ENCODE data around the gene APOL5.
"Not testable (repeated sequence)": the region's sequence is repeated elsewhere in the genome, so short reads cannot be mapped to it uniquely, and the experiment has no call there.

APOL5 gene

DNA sequence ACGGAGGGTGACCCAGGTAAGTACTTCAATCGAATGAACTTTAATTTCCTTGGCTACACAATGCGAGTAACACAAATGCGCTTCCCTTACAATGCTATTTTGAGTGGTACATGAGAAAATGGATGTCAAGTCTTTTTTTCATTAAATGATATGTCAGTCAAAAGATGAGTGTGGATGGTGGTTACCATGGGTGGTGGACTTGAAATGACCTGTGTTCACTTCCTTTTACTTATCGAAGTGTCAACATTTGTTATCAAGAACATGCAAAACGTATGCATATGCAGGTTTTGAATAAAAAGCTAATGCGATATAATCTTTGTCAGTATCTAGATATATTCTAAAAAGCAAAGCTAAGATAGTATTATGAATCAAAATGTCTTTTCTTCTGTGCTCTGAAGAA, 8.8 kb upstream of the APOL5 start:
- DNase-seq (ENCODE audit: extremely low read depth in 1 of 2, low read depth in 1 of 2) = no peak

GRCh38 chr22:35711336-35711735, 6.3 kb upstream of the APOL5 start:
- no peak for DNase-seq (ENCODE audit: extremely low read depth in 1 of 2, low read depth in 1 of 2)

DNA sequence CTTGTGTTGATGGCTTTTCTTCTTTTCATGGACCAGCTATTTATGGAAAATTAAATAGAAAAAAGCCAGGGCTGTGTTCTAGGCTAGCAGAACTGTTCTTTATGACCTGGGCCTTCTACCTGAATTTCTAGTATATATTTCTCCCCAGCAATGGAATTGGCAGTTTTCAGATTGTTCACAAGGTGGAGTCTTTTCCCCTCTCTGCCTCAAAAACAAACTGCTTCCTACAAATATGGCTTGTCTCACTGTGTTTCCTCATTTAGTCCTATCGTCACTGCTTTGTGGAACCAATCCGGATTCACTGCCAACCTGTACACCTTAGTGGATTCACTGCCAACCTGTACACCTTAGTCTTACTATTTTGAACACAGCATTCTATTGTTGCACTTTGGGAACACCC, 5.0 kb upstream of the APOL5 start:
- no peak for DNase-seq (ENCODE audit: extremely low read depth in 1 of 2, low read depth in 1 of 2)

DNA sequence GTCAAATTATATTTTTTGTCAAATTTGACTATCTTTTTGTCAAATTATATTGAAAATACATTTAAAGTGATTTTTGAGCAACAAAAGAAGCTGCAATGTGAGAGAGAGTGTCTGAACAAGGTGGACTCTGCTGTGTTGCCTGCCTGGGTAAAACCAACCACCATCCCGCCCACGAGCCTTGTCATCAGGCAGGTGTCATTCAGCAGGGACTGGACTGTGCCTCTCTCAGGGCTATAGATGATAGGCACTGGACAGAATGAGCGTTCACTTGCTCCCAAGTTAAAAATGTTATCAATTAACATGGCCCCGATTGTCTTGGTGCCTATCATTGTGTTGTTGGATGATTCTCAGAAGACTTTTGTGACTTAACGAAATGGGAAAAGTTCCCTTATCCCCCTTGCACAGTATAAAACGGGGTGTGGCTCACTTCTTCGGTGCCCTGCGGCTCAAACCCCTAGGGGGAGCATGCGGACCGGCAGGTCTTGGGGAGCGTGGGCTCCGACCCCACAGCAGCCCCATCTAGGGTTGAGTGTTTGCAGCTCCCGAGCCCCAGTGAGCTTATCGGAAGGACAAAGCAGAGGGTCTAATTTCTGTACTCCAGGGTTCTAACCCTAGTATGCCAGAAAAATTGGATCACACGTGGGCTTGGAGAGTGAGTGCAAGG, 1.7 kb downstream of the APOL5 start:
- no peak for DNase-seq (ENCODE audit: extremely low read depth in 1 of 2, low read depth in 1 of 2)

GRCh38 chr22:35721960-35722359, 4.3 kb downstream of the APOL5 start:
- DNase-seq (ENCODE audit: extremely low read depth in 1 of 2, low read depth in 1 of 2) = no peak

- DNase-seq (ENCODE audit: extremely low read depth in 1 of 2, low read depth in 1 of 2) = no peak
Measured at GRCh38 chr22:35725521-35725920, 7.8 kb downstream of the APOL5 start.

DNA sequence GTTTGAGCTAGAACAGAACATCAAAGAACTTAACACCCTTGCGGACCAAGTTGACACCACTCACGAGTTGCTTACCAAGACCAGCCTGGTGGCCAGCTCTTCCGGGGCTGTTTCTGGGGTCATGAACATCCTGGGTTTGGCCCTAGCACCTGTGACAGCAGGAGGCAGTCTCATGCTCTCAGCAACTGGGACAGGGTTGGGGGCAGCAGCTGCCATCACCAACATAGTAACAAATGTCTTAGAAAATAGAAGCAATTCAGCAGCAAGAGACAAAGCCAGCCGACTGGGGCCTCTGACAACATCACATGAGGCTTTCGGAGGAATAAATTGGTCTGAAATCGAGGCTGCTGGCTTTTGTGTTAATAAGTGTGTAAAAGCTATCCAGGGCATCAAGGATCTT, 8.7 kb downstream of the APOL5 start:
- DNase-seq (ENCODE audit: extremely low read depth in 1 of 2, low read depth in 1 of 2) = no peak

- no peak for DNase-seq (ENCODE audit: extremely low read depth in 1 of 2, low read depth in 1 of 2)
Measured at GRCh38 chr22:35726933-35727332, 9.3 kb downstream of the APOL5 start.

DNA sequence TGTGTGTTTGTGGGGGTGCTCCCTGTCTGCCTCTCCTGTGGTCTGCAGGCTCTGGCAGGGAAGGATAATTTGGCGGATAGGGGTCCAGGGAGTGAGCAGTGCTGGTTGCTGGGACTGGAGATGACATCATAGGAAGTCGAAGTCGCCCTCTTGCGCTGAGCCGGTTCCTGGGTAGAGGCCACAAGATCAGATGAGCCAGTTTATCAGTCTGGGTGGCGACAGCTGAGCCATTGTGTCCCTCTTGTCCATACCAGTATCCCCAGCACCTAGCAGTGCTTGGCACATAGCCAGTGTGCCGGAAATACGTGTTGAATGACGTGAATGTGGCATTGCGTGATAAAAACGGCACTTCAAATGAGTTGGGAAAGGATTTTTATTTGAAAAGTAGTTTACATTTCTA, 9.8 kb downstream of the APOL5 start:
- DNase-seq (ENCODE audit: extremely low read depth in 1 of 2, low read depth in 1 of 2) = no peak

- no peak for DNase-seq (ENCODE audit: extremely low read depth in 1 of 2, low read depth in 1 of 2)
Measured at GRCh38 chr22:35728639-35729308, 11.1 kb downstream of the APOL5 start.

GRCh38 chr22:35729309-35729698, 11.6 kb downstream of the APOL5 start:
- no peak for DNase-seq (ENCODE audit: extremely low read depth in 1 of 2, low read depth in 1 of 2)

DNA sequence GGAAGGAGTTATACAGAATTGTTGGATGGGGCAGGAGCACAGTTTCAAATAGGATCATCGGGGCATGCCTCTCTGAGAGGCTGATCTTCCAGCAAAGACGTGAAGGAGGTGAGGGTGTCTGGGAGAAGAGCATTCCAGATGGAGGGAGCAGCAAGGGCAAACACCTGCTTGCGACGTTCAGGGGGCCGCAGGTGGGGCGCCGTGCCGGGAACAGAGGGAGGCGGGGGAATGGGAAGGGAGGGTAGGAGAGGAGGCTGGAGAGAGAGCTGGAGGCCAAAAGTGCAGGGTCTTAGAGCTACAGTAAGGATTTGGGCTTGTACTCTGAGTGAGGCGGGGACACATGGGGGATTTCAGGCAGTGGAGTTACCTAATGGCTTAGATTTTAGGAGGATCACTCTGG, 13.6 kb downstream of the APOL5 start:
- DNase-seq (ENCODE audit: extremely low read depth in 1 of 2, low read depth in 1 of 2) = no peak

DNA sequence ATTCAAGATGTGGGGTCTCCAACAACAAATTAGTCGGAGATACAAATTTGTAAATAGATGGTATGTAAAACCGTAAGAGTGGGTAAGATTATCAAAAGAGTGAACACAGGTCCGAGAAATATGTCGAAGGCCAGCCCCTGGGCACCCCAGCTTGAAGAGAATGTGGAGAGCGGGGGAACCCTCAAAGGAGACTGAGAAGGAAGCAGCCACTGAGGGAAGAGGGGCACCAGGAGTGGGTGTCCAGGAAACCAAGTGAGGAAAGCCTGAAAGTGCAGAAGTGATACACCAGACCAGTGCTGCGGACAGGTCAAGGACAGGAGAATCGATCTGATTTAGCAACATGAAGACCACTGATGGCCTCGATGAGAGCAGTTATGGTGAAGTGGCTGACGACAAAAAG, 14.4 kb downstream of the APOL5 start:
- no peak for DNase-seq (ENCODE audit: extremely low read depth in 1 of 2, low read depth in 1 of 2)

- no peak for DNase-seq (ENCODE audit: extremely low read depth in 1 of 2, low read depth in 1 of 2)
Measured at GRCh38 chr22:35733036-35733435, 15.4 kb downstream of the APOL5 start.

DNA sequence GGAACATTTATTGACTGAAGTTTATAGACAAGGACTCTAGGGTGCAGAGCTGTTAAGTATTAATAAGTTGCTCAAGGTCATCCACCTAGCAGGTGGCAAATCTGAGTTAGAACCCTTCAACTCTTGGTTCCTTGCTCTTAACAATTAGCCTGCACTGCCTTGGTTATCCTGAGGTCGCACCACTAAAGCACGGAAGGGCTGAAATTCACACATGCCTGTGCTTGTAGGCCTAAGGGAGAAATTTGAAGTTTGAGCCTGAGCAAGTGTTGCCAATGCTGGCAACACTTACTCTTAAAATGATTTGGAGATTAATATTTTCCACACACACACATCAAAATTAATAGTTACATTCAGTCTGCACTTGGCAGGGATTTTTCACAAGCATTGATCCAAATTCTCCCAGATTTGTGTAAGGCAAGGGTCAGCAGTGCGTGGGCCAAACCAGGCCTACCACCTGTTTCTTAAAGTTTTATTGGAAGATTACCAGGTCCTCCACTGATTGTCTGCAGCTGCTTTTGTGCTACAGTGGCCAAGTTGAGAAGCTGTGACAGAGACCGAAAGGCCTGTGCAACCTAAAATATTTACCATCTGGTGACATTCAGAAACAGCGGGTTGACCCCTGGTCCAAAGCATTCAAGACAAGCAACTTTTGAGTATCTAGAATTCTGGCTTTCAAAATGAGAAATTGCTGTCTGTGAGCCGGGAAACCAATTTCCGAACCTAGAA, 16.3 kb downstream of the APOL5 start:
- no peak for DNase-seq (ENCODE audit: extremely low read depth in 1 of 2, low read depth in 1 of 2)

- no peak for DNase-seq (ENCODE audit: extremely low read depth in 1 of 2, low read depth in 1 of 2)
Measured at GRCh38 chr22:35734517-35734827, 16.8 kb downstream of the APOL5 start.

GRCh38 chr22:35735542-35735941, 17.9 kb downstream of the APOL5 start:
- no peak for DNase-seq (ENCODE audit: extremely low read depth in 1 of 2, low read depth in 1 of 2)

DNA sequence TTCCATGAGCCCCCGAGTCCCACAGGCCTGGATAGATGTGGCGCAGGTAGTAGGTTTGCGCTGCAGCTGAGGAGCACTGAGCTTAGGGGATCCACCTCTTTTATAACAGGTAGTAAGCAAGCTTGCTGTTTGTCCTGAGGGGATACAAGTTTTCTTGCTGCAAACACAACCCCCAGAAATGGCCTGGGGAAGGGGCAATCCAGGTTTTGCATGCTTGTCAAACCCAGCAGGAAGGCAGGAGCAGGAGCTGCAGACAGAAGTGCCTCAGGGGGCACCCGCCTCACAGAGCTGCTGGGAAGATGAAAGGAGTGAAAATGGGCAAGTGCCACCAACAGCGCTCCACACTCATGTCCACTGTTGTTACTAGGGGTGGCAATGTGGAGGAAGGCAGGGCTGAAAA, 18.5 kb downstream of the APOL5 start:
- no peak for DNase-seq (ENCODE audit: extremely low read depth in 1 of 2, low read depth in 1 of 2)

DNA sequence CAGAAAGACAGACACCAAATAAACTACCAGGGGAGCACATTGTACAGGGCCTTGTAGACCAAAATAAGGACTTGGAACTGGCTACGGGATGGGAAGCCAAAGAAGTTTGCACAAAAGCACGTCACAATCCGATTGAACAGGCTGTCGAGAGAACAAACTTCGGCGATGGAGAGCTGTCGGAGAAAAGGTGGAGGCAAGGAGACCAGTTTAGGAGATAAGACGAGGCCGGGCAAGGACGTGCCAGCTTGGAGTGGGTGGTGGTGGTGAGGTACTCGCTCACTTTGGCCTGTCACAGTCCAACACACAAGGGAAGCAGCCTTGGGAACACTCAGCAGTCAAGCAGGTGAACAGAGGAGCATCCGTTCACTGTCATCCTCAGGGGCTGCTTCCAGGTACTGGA, 19.0 kb downstream of the APOL5 start:
- DNase-seq (ENCODE audit: extremely low read depth in 1 of 2, low read depth in 1 of 2) = no peak

DNA sequence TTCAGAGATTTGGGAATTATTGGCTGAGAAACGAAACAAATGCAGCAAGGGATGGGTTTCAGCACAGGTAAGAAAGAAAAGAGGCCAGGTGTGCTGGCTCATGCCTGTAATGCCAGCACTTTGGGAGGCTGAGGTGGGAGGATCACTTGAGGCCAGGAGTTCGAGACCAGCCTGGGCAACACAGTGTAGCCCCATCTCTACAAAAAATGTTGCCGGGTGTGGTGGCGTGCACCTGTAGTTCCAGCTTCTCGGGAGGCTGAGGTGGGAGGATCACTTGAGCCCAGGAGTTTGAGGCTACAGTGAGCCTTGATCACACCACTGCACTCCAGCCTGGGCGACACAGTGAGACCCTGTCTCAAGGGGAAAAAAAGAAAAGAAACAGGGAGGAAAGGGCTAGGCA, 20.2 kb downstream of the APOL5 start:
- not testable (repeated sequence) for DNase-seq (ENCODE audit: extremely low read depth in 1 of 2, low read depth in 1 of 2)

- no peak for DNase-seq (ENCODE audit: extremely low read depth in 1 of 2, low read depth in 1 of 2)
Measured at GRCh38 chr22:35739076-35739930, 21.6 kb downstream of the APOL5 start.

Measured in activated CD8-positive, alpha-beta memory T cell treated with anti-CD3 and anti-CD28 coated beads for 1 hour (primary cell).